ENCODE data around the gene WNT4.

DNA sequence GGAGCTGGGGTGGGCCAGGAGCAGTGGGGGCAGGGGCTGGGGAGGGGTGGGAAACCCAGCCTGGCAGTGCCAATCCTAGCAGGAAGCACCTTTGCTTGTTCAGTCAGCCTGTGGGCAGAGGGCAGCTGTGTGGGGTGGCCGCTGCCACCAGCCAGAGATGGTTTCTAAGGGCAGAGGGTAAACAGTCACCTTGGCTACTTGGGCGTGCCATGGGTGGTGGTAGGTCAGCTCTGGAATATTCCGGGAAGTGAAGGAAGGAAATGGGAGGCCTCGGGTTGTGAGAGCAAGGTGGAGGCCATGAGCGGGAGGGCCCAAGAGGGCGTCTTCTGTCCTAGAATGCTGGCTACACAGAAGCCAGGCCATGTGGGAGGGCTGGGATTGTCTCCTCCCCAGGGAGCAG, 20.7 kb upstream of the WNT4 start:
- TF ChIP-seq, protein P1, sequence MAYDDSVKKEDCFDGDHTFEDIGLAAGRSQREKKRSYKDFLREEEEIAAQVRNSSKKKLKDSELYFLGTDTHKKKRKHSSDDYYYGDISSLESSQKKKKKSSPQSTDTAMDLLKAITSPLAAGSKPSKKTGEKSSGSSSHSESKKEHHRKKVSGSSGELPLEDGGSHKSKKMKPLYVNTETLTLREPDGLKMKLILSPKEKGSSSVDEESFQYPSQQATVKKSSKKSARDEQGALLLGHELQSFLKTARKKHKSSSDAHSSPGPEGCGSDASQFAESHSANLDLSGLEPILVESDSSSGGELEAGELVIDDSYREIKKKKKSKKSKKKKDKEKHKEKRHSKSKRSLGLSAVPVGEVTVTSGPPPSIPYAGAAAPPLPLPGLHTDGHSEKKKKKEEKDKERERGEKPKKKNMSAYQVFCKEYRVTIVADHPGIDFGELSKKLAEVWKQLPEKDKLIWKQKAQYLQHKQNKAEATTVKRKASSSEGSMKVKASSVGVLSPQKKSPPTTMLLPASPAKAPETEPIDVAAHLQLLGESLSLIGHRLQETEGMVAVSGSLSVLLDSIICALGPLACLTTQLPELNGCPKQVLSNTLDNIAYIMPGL (CRISPR knock-in tag; IDR thresholded peaks at IDR 0.05) = no peak
- TF ChIP-seq, protein P2, sequence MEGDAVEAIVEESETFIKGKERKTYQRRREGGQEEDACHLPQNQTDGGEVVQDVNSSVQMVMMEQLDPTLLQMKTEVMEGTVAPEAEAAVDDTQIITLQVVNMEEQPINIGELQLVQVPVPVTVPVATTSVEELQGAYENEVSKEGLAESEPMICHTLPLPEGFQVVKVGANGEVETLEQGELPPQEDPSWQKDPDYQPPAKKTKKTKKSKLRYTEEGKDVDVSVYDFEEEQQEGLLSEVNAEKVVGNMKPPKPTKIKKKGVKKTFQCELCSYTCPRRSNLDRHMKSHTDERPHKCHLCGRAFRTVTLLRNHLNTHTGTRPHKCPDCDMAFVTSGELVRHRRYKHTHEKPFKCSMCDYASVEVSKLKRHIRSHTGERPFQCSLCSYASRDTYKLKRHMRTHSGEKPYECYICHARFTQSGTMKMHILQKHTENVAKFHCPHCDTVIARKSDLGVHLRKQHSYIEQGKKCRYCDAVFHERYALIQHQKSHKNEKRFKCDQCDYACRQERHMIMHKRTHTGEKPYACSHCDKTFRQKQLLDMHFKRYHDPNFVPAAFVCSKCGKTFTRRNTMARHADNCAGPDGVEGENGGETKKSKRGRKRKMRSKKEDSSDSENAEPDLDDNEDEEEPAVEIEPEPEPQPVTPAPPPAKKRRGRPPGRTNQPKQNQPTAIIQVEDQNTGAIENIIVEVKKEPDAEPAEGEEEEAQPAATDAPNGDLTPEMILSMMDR (IDR thresholded peaks at IDR 0.05) = no peak
- no peak for TF ChIP-seq MYBL2 (CRISPR knock-in tag; IDR thresholded peaks at IDR 0.05)
- TF ChIP-seq, protein P3, sequence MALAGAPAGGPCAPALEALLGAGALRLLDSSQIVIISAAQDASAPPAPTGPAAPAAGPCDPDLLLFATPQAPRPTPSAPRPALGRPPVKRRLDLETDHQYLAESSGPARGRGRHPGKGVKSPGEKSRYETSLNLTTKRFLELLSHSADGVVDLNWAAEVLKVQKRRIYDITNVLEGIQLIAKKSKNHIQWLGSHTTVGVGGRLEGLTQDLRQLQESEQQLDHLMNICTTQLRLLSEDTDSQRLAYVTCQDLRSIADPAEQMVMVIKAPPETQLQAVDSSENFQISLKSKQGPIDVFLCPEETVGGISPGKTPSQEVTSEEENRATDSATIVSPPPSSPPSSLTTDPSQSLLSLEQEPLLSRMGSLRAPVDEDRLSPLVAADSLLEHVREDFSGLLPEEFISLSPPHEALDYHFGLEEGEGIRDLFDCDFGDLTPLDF (CRISPR knock-in tag; IDR thresholded peaks at IDR 0.05) = no peak
- TF ChIP-seq CBFB (CRISPR knock-in tag; IDR thresholded peaks at IDR 0.05; ENCODE audit: low read depth) = no peak
- TF ChIP-seq, protein P4, sequence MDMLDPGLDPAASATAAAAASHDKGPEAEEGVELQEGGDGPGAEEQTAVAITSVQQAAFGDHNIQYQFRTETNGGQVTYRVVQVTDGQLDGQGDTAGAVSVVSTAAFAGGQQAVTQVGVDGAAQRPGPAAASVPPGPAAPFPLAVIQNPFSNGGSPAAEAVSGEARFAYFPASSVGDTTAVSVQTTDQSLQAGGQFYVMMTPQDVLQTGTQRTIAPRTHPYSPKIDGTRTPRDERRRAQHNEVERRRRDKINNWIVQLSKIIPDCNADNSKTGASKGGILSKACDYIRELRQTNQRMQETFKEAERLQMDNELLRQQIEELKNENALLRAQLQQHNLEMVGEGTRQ (CRISPR knock-in tag; IDR thresholded peaks at IDR 0.05) = no peak
- TF ChIP-seq SMAD4 (CRISPR knock-in tag; IDR thresholded peaks at IDR 0.05) = no peak
- TF ChIP-seq, protein P5, sequence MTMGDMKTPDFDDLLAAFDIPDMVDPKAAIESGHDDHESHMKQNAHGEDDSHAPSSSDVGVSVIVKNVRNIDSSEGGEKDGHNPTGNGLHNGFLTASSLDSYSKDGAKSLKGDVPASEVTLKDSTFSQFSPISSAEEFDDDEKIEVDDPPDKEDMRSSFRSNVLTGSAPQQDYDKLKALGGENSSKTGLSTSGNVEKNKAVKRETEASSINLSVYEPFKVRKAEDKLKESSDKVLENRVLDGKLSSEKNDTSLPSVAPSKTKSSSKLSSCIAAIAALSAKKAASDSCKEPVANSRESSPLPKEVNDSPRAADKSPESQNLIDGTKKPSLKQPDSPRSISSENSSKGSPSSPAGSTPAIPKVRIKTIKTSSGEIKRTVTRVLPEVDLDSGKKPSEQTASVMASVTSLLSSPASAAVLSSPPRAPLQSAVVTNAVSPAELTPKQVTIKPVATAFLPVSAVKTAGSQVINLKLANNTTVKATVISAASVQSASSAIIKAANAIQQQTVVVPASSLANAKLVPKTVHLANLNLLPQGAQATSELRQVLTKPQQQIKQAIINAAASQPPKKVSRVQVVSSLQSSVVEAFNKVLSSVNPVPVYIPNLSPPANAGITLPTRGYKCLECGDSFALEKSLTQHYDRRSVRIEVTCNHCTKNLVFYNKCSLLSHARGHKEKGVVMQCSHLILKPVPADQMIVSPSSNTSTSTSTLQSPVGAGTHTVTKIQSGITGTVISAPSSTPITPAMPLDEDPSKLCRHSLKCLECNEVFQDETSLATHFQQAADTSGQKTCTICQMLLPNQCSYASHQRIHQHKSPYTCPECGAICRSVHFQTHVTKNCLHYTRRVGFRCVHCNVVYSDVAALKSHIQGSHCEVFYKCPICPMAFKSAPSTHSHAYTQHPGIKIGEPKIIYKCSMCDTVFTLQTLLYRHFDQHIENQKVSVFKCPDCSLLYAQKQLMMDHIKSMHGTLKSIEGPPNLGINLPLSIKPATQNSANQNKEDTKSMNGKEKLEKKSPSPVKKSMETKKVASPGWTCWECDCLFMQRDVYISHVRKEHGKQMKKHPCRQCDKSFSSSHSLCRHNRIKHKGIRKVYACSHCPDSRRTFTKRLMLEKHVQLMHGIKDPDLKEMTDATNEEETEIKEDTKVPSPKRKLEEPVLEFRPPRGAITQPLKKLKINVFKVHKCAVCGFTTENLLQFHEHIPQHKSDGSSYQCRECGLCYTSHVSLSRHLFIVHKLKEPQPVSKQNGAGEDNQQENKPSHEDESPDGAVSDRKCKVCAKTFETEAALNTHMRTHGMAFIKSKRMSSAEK (CRISPR knock-in tag; IDR thresholded peaks at IDR 0.05; ENCODE audit: borderline replicate concordance) = no peak

Data from WTC11 (cell line).